Ovary (tissue), 3 donors: Measurements from ENCODE around the gene MDM2.

Experiments
- CTCF ChIP-seq, 3 donors: fragments of 450-650 bp in 2 of 3; fragments of 200-600 bp in 1 of 3; IDR thresholded peaks; one replicate each; pipeline versions ENCODE4 v1.5.1 to v1.8.0; 2016 to 2022; ENCODE audit warnings: antibody characterized with exemption in 3 of 3, mild to moderate bottlenecking in 1 of 3
- EP300 ChIP-seq: sonication (generic); formaldehyde crosslinking; IDR thresholded peaks from one replicate; pipeline ENCODE4 v1.6.1; 2017; ENCODE audit warnings: antibody characterized with exemption
- donor health status: DM: no; HTN: no; CAD: no.

GRCh38 chr12:68831272-68831671 lies 23.3 kb downstream of the MDM2 start:
- no peak for TF ChIP-seq CTCF (IDR thresholded peaks at IDR 0.05)
- TF ChIP-seq EP300: no peak
